ENCODE results near the gene G6PC3. TPM values are rescaled to one million over a fixed set of nuclear protein-coding genes. Genes with fewer than 3 reads are reported as not detected.

G6PC3 gene
- total RNA-seq, 1 donor from 2014 or later: 16.6 TPM

- no peak overlapping the region for H3K4me3 Mint-ChIP-seq
- no peak overlapping the region for H3K27ac Mint-ChIP-seq
- peaks cover 28% of the 10 kb centered on the region for H3K36me3 Mint-ChIP-seq
These were observed 3.8 kb downstream of the G6PC3 start for GRCh38 chr17:44074231-44074910.

GRCh38 chr17:44074911-44075285, 4.4 kb downstream of the G6PC3 start:
- no peaks in the 10 kb centered on the region for H3K9me3 Mint-ChIP-seq
- Histone ChIP-seq H3K9ac (no peak overlapping the region), H3K4me2 (no peak overlapping the region), H3K4me3 (no peak overlapping the region), H4K20me1 (ENCODE audit: low read depth) (peaks cover 3% of the 10 kb centered on the region), H3K79me2 (ENCODE audit: low read depth) (peaks cover 35% of the 10 kb centered on the region), H2AFZ (replicated peaks) (no peak overlapping the region), H3K36me3 (no peaks in the 10 kb centered on the region), H3F3A (ENCODE audit: low read depth) (peaks cover 40% of the 10 kb centered on the region), H3K27ac (no peak overlapping the region), H3K9me3 (ENCODE audit: low read depth) (no peaks in the 10 kb centered on the region), H3K4me1 (peaks cover 7% of the 10 kb centered on the region), H3K27me3 (no peaks in the 10 kb centered on the region)
- peaks cover 3% of the 10 kb centered on the region for H3K27me3 Mint-ChIP-seq (ENCODE audit: insufficient read depth, low read depth)
- peak overlapping the region; percentile 66 for H3K27ac Mint-ChIP-seq
- peaks cover 25% of the 10 kb centered on the region for H3K4me1 Mint-ChIP-seq
- DNase-seq (ENCODE audit: low spot score): no peak
- H3K36me3 Mint-ChIP-seq: peaks cover 30% of the 10 kb centered on the region
- no peak overlapping the region for H3K4me3 Mint-ChIP-seq
- TF ChIP-seq CTCF (IDR thresholded peaks at IDR 0.05) (no peak), EZH2phosphoT487 (IDR thresholded peaks at IDR 0.05) (no peak), EZH2 (IDR thresholded peaks at IDR 0.05) (no peak)

More at GRCh38 chr17:44074231-44074910, 3.8 kb downstream of the G6PC3 start:
- no peaks in the 10 kb centered on the region for H3K9me3 Mint-ChIP-seq
- peaks cover 9% of the 10 kb centered on the region for H3K4me1 ChIP-seq
- H3K27me3 Mint-ChIP-seq (ENCODE audit: insufficient read depth, low read depth): peaks cover 3% of the 10 kb centered on the region
- no peak overlapping the region for H3K9ac ChIP-seq
- no peak overlapping the region for H3K4me2 ChIP-seq
- no peak overlapping the region for H3K4me3 ChIP-seq
- DNase-seq (ENCODE audit: low spot score): no peak
- peak overlapping the region; percentile 43 for H3K27ac ChIP-seq
- H2AFZ ChIP-seq (replicated peaks): no peak overlapping the region
- H3F3A ChIP-seq (ENCODE audit: low read depth): peaks cover 44% of the 10 kb centered on the region
- peaks cover 35% of the 10 kb centered on the region for H3K79me2 ChIP-seq (ENCODE audit: low read depth)
- H3K4me1 Mint-ChIP-seq: peaks cover 24% of the 10 kb centered on the region
- no peaks in the 10 kb centered on the region for H3K9me3 ChIP-seq (ENCODE audit: low read depth)
- H3K36me3 ChIP-seq: no peaks in the 10 kb centered on the region
- TF ChIP-seq EZH2 (IDR thresholded peaks at IDR 0.05) (no peak), EZH2phosphoT487 (IDR thresholded peaks at IDR 0.05) (no peak), CTCF (IDR thresholded peaks at IDR 0.05) (no peak)
- H4K20me1 ChIP-seq (ENCODE audit: low read depth): peaks cover 3% of the 10 kb centered on the region
- H3K27me3 ChIP-seq: no peaks in the 10 kb centered on the region

GRCh38 chr17:44075598-44076293, 5.2 kb downstream of the G6PC3 start:
- Mint-ChIP-seq H3K27ac (no peak overlapping the region), H3K9me3 (no peaks in the 10 kb centered on the region), H3K27me3 (ENCODE audit: insufficient read depth, low read depth) (peaks cover 3% of the 10 kb centered on the region), H3K36me3 (peaks cover 35% of the 10 kb centered on the region), H3K4me1 (peaks cover 30% of the 10 kb centered on the region), H3K4me3 (peak overlapping the region; percentile 35)
- TF ChIP-seq EZH2phosphoT487 (IDR thresholded peaks at IDR 0.05) (no peak), EZH2 (IDR thresholded peaks at IDR 0.05) (no peak), CTCF (IDR thresholded peaks at IDR 0.05) (no peak)
- no peak overlapping the region for H2AFZ ChIP-seq (replicated peaks)
- no peak overlapping the region for H3K4me3 ChIP-seq
- no peaks in the 10 kb centered on the region for H3K27me3 ChIP-seq
- DNase-seq (ENCODE audit: low spot score): no peak
- H3K4me1 ChIP-seq: peaks cover 6% of the 10 kb centered on the region
- peaks cover 34% of the 10 kb centered on the region for H3F3A ChIP-seq (ENCODE audit: low read depth)
- peaks cover 35% of the 10 kb centered on the region for H3K79me2 ChIP-seq (ENCODE audit: low read depth)
- no peaks in the 10 kb centered on the region for H3K9me3 ChIP-seq (ENCODE audit: low read depth)
- no peak overlapping the region for H3K27ac ChIP-seq
- H3K4me2 ChIP-seq: no peak overlapping the region
- no peak overlapping the region for H3K9ac ChIP-seq
- peaks cover 3% of the 10 kb centered on the region for H4K20me1 ChIP-seq (ENCODE audit: low read depth)
- no peaks in the 10 kb centered on the region for H3K36me3 ChIP-seq

Data from neural progenitor cell (in vitro differentiated cells).